Stimulated activated CD8-positive, alpha-beta memory T cell treated with anti-CD3 and anti-CD28 coated beads, Interleukin-7, amount 100 ng/mL, for 24 hours (primary cell): ENCODE results near the gene KCNH1.
"Not testable (repeated sequence)": the region's sequence is repeated elsewhere in the genome, so short reads cannot be mapped to it uniquely, and the experiment has no call there.

Experiments
- DNase-seq: peaks from one replicate; pipeline ENCODE4 v3.0.0-alpha.2; 2020; ENCODE audit warnings: low read depth

The KCNH1 gene

GRCh38 chr1:211009944-211010343, 124.0 kb downstream of the KCNH1 start:
- DNase-seq, result no peak

DNA sequence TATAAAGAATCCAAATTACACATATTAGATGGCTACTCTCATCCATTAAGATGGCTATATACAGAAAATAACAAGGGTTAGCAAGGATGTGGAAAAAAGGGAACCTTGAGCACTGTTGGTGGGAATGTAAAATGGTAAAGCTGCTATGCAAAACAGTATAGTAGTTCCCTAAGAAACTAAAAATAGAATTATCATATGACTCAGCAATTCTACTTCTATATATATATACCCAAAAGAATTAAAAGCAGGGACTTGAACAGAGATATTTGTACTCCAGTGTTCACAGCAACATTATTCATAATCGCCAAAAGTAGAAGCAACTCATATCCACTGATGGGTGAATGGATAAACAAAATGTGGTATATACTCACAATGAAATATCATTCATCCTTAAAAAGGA, 126.1 kb downstream of the KCNH1 start:
- DNase-seq, result no peak

GRCh38 chr1:210995931-210996330, 138.0 kb downstream of the KCNH1 start:
- DNase-seq, result not testable (repeated sequence)

DNA sequence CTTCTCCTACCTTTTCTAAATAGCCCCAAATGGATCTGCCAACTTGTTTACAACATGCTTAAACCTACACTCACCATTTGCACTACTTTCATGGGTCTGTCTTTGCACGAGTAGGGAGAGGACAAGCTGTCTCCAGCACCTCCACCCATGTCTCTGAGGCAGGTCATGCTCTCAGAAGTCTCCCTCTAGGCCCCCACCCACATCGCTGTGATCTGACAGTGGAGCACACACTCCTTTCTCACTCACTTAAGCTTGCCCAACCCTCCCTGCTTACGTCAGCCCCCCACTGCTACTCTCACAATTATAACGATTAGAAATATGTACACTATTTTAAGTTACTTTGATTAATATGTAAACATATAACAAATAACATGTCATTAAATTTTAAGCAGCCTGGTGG, 141.1 kb downstream of the KCNH1 start:
- DNase-seq, result no peak

DNA sequence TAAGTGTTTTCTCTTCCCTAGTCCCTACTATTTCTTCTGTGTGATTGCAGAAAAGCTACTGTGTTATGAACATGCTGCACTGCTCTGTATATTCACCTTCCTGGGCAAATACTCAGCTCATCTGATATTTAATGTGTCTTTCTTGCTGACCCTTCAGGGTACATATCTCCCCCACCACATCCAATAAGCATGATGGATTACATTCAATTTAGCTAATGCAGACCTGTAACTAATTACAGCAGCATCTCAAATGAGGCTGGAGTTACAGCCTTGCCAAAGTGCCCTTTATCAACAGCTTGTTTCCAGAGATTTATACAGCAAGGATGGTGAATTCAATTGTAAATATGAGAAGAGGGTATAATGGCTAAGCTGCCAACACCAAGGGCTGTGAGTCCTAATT, 144.0 kb downstream of the KCNH1 start:
- no peak for DNase-seq

GRCh38 chr1:210981490-210981889, 152.5 kb downstream of the KCNH1 start:
- no peak for DNase-seq

GRCh38 chr1:210980082-210980481, 153.9 kb downstream of the KCNH1 start:
- DNase-seq, result no peak

DNA sequence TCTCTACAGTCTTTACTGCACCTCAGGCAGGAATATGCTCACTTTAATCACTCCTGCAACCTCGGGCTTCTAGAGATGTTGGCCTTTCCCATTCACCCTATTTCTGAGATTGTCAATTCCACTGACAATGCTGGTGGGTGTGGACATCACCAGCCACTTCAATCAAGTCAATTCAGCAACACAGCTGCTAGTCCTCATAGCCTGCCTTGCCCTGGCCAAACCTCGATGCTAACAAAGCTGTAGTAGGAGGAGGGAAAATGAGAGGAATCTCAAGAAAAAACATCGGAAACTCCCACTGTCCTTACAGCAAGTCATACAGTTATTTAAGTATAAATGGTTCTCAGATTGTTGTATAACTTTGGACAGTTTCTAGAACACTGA, 155.0 kb downstream of the KCNH1 start:
- no peak for DNase-seq

DNA sequence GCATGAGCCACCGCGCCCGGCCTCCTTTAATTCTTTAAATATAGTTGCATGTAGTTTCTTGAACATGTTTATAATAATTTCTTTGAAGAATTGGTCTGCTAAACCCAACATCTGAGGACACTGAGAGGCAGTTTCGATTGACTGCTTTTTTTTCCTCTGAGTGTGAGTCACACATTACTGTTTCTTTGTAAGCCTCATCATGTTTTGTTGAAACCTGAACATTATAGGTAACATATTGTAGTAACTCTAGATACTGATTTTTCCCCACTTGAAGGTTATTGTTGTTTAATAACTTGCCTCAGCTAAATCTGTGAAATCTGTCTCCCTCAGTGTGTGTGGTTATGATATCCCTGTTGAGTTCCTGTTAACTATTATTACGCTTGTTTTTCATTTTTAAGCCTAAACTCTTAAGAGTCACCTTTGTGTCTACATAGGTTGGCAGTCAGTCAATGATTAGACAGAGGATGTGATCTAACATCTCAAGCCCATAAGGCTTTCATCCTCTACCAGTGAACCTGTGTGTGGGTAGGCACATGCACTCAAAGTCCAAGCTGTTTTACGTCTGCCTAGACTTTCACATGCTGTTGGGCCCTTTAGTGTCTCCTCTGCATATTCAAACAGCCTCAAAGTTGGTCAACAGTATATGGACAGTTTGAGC, 155.5 kb downstream of the KCNH1 start:
- DNase-seq, result no peak

DNA sequence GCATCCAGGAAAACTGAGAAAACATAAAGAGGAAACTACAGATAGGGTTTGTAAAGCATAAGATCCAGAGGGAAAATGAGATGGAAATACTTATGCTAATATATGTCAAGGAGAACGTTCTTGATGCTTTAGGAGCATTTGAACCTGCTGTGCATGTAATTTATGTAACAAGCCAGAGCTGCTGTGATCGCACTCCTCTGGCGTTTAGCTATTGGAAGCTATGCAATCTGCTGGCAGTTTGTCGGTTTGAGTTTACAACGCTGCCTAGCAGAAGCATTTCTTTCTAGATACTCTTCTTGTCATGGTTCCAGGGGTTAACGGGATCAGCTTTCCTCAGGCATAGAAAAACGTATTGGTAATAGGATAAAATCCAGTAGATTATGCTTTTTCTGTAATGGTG, 182.7 kb downstream of the KCNH1 start:
- DNase-seq, result no peak

GRCh38 chr1:210949940-210950546, 183.9 kb downstream of the KCNH1 start:
- peak; percentile 23 for DNase-seq

- DNase-seq, result no peak
Measured at GRCh38 chr1:210949489-210949888, 184.5 kb downstream of the KCNH1 start.

DNA sequence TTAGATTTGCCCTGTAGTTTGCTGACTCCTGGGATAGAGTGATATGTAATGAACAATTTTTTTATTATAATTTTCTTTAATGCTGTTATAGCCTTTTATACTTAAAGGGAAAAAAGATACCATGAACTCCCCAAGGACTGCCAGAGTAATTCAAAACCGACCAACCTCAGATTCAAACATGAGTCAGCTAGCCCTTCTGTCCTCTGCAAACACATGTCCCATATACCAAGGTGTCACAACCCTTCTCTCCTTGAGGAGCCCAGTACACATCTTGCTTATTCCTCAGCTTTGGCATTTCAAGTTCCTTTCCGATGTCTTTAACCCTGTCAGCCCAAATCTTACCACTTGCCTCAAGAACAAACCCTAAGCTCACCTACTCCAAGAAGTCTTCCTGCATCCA, 184.9 kb downstream of the KCNH1 start:
- DNase-seq, result no peak

DNA sequence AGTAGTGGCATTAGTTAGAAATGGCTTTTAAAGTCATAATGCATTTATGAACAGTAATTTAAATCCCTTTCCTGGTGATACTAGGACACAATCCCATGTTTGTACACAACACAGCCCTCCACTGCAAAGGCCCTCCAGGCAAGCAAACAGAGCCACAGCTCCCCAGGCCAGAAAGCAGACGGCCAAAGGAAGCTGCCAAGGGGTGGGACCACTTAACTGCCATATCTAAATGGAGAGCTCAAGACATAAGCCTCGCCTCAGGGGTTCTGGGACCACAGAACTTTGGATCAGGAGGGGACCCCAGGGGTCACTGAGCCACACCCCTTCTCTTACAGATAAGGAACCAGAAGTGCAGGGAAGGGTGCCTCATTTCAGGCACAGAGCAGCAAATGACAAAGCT, 189.7 kb downstream of the KCNH1 start:
- DNase-seq, result no peak

GRCh38 chr1:210942513-210942912, 191.4 kb downstream of the KCNH1 start:
- DNase-seq, result no peak

DNA sequence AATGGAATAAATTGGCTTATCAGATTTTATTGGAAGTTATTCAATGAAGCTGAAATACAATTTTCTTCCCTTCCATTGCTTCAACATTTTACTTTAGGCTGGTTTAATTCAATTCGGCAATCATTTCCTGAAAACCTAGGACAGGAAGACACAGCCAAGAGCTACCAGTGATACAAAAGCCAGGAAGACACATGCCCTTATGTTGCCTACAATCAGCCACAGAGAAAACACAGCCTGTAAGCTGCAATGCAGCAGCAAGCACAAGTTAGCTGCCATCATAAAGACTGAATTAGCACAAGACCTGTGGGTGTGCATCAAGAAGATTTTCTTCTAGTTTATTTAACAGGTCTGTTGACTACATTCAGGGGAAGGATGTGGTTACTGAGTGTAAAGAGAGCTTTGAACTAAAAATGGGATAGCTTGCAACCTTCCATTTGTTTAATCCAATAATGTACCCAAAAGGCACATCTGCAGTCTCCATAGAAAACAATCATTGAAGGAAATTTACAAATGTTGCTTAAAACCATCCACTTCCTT, 193.8 kb downstream of the KCNH1 start:
- no peak for DNase-seq

- DNase-seq, result no peak
Measured at GRCh38 chr1:210938416-210938925, 195.5 kb downstream of the KCNH1 start.

- DNase-seq, result no peak
Measured at GRCh38 chr1:210937846-210938245, 196.1 kb downstream of the KCNH1 start.

- DNase-seq, result no peak
Measured at GRCh38 chr1:210935905-210936304, 198.0 kb downstream of the KCNH1 start.

- no peak for DNase-seq
Measured at GRCh38 chr1:210932104-210932503, 201.8 kb downstream of the KCNH1 start.

DNA sequence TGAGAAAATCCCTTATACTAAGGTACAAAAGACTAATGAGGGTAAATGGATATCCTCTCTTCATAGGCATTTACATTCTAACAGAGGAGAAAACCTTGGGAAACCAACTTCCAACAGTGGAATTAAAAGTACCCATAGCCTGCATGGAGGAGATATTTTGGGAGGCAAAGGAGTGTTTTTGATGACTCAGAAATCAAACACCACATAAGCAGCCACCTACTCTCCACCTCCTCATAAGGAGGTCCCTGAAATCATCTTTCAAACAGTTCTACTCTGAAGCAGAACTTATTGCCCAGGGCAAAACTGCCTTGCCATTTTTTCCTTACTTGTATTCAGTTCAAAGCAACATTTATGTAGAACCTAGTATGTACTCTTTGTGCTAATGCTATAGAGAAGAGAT, 211.3 kb downstream of the KCNH1 start:
- DNase-seq, result no peak

GRCh38 chr1:210920716-210921694, 212.9 kb downstream of the KCNH1 start:
- DNase-seq, result no peak

DNA sequence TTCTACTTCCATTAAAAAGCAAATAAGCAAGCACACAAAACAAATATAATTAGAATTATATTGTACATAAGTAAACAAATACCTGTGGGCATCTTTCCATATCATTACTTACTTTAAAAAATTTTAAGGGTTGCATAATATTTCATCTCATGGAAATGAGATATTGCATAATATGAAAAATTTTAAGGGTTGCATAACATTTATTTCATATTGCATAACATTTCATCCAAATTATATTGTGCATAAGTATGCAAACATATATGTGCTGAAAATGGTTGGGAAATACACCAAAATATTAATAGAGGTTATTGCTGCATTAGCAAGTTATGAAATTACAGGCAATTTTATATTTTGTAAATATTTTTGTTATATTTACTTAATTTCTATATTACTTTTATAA, 213.7 kb downstream of the KCNH1 start:
- no peak for DNase-seq
